NCI-H345 (cell line): ENCODE results near the gene TMEM200B.
"Not testable (repeated sequence)": the region's sequence is repeated elsewhere in the genome, so short reads cannot be mapped to it uniquely, and the experiment has no call there.

Source experiments
- DNase-seq: peaks from one replicate; lab custom pipeline; 2025; lab: John Stamatoyannopoulos, UW

Gene TMEM200B

DNA sequence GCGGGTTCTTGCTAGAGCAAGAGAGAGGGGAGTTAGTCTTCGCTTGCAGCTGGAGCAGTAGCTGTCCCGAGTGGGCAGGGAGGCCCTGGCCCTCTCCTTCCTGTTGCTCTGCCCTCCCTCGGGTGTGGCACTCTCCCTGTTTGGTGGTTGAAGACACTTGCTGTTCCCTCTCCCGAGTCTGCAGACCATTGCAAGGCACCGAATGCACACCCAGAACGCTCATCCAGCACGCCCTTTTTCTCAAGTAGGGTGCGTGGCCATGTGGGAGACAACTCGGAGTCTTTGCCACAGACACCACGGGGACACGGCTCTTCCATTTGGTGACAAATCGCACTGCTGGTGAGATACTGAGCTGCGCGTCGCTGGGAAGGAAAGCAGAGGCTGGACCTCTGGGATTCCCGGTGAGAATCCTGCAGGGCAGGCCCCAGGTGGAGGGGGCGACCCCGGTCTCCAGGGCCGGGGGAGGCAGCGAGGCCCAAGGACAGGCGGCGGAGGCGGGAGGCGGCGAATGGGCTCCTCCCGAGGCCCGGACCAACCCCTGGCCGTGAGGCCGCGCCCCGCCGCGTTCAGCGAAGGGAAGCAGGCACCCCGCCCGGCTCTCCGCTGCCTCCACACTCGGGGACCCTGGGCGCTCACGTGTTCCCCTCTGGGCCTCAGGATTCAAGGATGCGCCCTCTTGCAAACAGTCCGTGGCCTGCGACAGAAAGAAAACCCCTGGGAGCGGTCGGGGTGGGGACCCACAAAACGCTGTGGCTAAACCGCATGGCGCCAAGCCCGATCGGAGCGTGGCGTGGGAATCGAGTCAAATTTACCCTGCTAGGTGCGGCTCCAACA is 10.4 kb upstream of the TMEM200B start:
- peak; percentile 27 for DNase-seq

GRCh38 chr1:29131056-29131455 is 7.4 kb upstream of the TMEM200B start:
- DNase-seq, result not testable (repeated sequence)

- DNase-seq, result no peak
Observed at GRCh38 chr1:29129916-29130315, 6.2 kb upstream of the TMEM200B start.

- no peak for DNase-seq
Observed at GRCh38 chr1:29128739-29129138, 5.0 kb upstream of the TMEM200B start.

DNA sequence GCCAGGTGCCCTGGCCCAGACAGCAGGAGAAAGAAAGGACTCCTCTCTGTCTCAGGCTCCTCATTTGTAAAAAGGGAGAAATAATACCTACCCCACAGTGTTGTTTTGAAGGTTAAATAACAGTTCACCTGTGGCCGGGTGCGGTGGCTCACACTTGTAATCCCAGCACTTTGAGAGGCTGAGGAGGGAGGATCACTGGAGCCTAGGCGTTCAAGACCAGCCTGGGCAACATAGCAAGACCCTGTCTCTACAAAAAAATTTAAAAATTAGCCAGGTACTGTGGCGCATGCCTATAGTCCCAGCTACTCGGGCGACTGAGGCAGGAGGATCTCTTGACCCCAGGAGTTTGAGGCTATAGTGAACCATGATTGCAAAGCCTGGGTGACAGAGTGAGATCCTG is 2.5 kb upstream of the TMEM200B start:
- no peak for DNase-seq

DNA sequence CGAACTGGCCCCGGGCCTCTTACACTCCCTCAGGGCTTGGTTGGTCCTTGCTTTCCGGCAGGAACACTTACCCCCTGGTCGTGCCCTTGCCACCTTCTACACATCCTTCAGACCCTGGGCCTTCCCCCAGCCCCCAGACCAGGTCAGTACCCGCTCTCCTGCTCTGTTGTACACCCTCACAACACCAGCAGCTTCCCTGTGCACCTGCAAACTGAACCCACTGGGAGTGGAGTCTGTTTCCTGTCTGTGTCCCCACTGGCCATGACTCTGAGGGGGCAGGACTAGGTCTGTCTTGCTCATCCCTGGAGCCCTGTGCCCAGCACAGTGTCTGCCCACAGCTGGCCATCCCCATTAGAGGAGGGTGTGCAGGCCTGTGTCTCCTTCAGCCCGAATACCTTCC is 2.1 kb upstream of the TMEM200B start:
- DNase-seq, result no peak

DNA sequence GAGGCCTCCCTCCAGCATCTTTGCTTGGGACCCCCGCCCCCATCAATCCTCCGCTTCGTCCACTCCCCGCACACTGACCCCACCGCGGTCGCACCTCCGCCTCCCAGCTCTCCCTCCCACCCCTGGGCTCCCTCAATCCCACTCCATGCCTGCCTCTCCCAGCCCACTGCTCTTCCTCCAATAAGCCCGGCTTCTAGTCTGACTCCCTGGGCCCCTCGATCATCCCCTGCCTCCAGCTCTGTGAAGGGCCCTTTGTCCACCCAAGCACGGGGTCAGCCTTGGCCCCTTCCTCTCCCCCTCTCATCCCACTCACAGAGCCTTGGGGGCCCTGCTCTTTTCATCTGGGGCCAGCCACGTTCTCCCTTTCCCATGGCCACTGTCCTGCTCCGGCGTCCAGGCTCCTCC is 1.5 kb upstream of the TMEM200B start:
- no peak for DNase-seq

- peak; percentile 19 for DNase-seq
Observed at GRCh38 chr1:29124366-29125236, 898 bp upstream of the TMEM200B start.

DNA sequence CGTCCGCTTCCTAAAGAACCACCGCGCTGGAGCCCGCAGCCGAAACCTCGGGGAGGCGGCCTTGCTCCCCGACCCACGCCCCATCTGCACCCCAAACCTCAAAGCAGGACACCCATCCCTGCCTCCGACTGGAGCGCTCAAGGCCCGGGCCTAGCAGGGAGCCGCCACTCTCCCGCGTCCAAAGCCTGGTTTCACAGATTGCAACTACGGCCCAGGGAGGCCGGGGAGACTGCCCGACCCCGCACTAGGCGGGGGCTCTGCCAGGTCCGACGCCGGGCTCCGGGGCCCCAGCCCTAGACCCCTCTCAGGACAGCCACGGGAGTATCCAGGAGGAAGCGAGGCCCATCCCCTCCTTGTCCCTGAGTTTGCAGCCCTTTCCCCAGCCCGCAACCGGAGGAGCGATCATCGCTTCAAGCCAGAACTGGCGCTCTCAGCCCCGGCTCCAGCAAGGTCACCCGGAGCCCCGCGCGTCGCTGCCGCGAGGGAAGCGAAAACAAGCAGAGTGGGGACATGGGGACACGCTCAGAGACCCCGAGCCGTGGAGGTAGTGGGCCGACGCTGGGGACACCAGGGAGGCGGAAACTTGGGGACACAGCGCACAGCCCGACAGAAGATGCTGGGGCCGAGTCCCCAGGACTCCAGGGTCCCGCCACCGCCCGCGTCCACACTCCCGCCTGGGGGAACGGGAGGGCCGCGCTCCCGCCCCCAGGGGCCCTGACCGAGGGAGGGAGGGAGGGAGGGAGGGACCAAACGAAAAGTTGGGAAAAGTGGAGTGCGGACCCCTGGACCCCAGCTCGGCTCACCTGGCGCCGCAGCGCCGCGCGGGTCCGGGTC is 433 bp downstream of the TMEM200B start:
- no peak for DNase-seq

DNA sequence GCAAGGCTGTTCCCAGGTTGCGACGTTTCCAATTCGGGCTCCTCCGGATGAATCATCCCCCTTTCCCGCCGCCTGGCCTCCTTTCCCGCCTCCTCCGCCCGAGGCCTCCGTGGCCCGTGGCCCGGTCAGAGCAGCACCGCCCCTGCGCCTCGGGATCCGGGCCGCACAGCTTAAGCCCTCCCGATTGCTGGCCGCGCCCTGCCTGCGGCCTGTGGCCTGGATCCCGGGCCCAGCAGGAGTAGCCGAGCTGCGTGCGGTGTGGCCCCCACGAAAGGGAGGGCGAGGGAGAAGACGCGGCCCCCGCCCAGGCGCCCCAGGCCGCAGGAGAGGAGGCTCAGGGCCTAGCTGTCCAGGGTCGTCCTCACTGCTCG is 1.0 kb downstream of the TMEM200B start:
- no peak for DNase-seq

DNA sequence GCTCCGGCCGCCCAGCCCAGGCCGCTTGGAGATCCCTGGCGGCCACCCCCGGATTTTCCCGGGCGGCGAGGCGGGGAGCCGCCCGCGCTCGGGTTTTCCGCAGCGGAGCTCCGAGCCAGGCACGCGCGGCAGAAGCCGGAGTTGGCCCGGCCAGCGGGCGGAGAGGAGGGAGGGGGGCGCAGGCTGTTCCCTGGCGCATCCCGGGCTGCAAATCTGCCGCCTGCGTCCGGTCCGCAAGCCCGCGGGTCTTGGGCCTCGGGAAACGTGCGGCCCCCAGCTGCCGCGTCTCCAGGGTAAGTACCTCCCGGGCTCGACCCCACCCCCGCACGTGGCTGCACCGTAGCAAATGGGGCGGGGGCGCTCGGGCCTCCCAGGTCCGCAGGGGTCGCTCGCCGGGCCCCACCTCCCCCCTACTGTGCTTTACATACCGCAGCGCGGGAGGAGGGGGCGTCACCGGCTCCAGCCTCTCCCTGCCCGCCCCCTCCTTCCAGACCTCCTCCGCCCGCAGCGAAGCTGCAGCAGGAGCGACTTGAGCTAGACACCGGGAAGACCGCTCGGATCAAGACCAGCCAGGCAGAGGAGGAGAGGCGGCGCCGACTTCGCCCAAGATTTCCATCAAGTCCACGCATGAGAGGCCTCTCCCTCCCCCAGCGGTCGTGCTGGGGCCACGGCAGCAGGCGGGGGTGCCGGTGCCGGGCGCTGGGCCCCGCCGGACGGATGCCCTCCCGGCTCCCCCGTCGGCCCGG is 1.6 kb downstream of the TMEM200B start:
- DNase-seq, result no peak

DNA sequence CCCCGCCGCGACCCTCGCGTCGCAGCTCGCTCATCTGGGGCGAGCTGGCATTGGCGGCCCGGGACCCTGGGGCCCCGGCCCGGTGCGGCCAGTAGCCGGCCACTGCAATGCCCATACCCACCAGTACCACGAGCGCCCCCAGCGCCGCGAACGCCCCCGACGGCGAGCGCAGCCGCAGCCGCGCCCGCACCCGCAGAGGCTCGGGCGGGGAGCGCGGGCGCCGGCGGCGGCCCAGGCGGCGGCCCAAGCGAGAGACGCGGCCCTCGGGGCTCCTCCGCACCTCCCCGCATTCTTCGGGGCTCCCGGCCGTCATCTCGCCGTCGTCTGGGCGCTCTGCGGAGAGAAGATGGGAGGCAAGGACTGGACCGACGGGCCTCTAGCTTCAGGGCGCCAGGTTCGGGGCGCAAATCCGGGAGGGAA is 2.2 kb downstream of the TMEM200B start:
- DNase-seq, result no peak

DNA sequence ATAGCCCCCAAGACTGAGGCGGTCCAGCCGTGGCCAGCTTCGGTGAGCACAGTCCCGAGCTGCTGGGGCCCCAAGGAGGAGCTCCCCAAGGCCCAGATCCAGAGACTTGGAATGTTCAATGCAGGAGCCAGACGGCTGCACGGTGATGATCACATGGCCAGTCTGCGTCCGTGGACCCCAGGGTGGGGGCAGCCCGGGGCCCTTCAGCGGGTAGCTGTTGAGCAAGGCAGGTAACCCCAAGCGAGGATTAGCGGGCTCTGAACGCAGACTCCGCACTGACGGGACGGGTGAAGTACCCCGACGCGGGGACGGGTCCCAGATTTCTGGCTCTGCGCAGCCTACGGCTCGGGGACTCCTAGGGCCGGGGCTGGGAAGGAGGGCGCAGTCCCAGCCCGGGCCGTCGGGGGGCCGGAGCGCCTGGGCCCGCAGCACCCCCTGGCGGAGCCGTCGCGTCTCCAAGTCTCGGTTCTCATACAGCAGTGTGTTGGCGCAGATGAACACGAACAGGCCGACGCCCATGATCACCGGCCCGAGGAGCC is 2.7 kb downstream of the TMEM200B start:
- peak; percentile 37 for DNase-seq

DNA sequence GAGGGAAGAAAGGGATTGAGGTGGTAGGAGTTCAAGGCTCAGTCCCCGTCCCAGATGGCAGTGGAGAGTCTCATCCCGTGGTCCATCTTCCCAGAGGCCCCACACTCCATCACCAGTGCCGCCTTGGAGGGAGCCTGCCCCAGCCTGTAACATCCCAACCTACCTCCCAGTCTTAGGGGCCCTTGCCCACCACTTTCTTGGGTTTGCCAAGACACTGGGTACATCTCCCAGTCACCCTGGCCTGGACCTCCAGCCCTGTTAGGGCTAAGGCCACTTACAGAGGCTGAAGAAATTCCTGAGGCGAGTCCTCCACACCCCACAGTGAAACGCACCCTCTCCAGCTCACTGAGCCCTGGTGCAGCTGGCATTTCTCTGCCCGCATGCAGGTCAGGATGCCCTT is 3.3 kb downstream of the TMEM200B start:
- no peak for DNase-seq

GRCh38 chr1:29119121-29119929 is 4.4 kb downstream of the TMEM200B start:
- no peak for DNase-seq

- no peak for DNase-seq
Observed at GRCh38 chr1:29117381-29117780, 6.3 kb downstream of the TMEM200B start.

- no peak for DNase-seq
Observed at GRCh38 chr1:29114654-29115053, 9.0 kb downstream of the TMEM200B start.

DNA sequence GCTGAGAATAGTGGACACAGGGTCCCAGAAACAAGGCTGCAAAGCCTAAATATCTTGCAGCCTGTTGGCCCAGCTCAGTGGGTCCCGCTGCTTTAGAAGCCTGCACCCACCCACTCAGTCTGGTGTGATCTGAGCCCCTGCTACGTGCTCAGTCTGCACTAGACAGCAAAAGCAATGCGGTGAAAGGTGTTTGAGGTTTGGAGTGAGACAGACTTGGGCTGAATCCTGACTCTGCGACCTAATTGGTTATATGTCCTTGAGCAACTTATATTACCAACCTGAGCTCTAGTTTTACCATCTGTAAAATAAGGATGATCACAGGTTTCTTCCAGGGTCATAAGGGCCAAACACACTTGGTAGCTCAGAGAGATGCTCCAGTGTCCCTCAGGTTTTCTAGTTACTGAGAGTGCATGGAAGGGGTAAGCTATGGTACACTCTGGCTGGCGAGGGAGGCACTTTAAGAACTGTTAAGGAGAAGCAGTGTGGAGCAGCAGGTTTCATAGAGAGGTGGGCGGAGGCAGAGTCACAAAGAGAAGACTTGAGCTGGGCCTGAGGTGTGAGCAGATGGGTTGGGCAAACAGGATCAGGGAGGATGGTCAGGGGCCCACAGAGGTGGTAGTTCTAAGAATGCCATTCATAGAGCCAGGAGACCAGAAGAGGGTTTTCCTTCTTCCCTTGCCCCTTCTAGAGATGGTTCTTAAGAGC is 10.1 kb downstream of the TMEM200B start:
- no peak for DNase-seq

DNA sequence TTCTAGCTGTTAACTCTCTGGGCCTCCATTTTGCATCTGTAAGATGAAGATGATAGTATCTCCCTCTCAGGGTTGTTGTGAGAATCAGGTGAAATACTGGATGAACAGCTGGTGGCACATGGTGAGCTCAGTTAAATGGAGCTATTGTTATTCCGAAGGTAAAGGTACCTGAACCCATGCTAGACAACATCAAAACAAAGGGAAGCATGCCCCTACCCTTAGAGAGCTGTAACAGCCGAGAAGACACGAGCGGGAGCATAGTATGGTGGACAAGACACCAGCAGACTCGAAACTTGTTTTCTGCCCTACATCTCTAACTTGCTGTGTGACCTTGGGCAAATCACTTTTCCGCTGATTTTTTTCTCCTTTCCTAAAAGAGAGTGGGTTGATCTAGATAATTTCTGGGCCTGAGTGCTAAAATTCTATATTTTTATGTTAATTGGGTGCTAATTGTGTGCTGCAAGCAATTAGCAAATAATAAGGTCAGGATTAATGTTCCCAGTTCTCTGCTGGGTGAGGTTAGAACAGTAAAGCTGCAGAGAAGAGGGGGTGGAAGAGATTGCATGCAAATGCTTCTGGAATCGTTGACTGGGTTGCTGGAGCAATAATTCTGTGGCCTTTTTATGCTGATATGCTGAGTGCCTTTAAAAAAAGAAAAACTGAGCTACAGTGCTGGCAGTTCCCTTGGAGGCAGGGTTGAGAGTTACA is 10.8 kb downstream of the TMEM200B start:
- DNase-seq, result no peak
